ENCODE measurements around the gene UGT1A5.

UGT1A5 gene

DNA sequence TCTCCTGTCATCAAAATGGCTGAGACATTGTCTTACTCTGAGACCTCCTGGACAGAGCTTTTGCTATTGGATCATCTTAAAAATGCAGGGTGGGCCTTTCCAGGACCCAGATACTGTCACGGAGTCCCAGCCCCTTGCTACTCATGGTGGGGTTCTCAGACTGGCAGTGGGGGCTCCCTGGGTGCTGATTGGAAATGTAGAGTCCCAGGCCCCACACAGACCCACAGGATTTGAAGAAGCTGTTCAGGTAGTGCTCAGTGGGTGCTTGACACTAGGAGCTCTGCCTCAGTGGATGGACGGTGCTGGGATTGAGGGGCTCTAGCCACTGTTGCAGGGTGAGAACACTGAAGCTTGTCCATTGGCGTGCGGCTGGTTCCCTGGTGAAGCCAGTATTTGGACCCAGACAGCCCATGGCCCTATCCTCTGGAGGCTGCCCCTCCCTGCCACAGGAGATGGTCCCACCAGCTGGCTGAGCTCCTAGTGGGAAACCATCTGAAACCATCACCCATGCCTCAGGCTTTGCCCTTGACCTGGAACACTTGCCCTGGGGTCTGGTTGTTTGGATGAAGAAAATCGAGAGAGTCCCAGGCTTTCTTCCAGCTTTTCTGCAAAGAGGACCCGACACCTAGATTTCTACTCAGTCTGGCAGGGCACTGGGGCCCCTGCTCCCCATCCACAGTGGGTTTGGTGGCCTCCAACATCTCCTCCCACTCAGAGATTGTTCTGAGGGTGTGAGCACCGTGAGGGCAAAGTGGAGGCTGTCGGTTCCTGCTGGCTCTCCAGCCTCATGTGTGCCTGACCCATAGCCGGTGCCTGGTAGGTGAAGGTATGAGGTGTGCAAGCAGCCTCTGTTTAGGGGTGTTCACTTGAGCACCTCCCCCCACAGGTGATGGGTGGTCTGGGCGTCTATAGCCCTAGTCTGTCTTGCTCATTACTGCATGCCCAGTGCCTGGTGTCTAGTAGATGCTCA is 95.5 kb downstream of the UGT1A5 start:
- no peak for DNase-seq (ENCODE audit: low read depth in 2 of 2)

DNA sequence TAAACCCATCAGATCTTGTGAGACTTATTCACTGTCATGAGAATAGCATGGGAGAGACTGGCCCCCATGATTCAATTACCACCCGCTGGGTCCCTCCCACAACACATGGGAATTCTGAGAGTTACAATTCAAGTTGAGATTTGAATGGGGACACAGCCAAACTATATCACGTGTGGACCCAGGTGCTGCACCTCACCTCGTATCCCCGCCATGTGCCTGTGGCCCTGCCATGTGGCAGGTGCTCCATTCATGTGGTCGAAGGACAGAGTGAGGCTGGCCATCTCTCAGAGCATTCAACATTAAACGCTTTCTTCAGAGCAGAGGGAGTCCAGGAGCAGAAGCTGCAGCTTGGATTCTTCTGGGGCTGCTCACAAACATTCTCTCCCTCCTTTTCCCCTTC is 97.7 kb downstream of the UGT1A5 start:
- no peak for DNase-seq (ENCODE audit: low read depth in 2 of 2)

DNA sequence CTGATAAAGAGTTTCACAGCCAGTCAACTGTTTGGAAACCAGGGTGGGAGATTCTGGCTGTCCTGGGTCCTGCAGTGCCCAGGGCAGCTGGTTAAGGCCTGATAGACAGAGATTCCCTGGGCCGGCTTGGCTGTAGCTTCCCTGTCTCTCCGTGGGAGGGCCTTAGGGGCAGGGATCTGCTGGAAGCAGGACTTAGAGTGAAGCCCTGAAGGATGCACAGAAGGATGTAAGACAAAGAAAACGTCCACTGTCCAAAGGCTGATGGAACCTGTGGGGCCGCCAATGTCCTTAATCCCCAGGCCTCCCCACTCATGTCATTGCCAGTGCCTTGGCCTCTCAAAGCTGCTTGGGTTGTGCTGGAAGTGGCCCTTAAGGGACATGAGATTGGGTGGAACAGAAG is 98.4 kb downstream of the UGT1A5 start:
- DNase-seq (ENCODE audit: low read depth in 2 of 2) = no peak

DNA sequence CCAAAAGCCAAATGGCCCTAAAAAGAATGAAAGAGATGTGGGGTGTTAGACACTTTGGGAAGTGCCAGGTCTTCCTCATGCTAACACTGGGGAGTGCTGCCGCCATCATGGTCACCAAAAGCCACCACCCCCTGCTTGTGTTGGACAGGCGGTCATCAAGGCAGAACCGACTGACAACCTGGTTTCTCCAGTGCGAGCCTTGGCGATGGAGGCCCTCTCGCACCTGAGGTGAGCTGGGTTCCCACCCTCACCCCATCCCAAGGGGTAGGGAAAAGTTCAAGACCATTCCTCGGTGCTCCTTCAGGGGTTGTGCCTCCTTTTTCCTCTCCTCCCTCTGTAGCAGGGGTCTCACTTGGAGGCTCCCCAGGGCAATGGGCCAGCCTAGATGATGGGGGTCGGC is 99.0 kb downstream of the UGT1A5 start:
- no peak for DNase-seq (ENCODE audit: low read depth in 2 of 2)

DNA sequence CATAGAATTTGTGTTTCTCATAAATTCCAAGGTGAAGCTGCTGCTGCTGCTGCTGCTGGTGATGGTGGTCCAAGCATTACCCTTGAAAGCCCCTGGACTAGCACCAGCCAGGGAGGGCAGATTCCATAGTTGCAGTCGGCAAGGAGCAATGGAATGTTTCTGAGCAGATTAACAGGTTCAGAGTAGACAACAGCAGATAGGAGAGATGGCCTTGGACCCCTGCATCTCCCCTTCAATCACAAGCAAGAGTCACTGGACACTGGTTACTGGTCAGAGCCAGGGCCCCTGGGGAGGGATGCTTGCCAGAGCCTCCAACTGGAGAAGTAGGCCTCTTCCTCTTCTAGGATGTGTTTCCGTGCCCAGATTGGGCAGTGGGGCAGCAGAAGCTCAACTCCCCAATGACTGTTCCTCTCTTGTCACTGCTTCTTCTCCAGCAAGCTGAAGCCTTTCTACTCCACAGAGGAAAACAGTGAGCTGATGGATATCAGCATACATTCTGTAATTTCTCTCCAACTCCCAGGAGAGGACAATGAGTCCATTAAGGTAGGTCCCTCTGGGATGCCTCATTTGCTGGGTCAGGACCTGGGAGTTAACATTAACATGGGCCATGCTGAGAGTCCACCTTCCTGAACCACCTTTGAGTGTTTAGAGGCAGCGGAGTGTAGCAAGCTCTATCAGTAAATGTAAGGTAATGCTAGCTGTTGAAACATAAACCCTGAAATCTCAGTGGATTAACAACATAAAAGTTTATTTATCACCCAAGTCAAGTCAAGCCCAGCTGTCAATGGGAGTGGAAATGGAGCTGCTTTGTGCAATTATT is 100.7 kb downstream of the UGT1A5 start:
- no peak for DNase-seq (ENCODE audit: low read depth in 2 of 2)

DNA sequence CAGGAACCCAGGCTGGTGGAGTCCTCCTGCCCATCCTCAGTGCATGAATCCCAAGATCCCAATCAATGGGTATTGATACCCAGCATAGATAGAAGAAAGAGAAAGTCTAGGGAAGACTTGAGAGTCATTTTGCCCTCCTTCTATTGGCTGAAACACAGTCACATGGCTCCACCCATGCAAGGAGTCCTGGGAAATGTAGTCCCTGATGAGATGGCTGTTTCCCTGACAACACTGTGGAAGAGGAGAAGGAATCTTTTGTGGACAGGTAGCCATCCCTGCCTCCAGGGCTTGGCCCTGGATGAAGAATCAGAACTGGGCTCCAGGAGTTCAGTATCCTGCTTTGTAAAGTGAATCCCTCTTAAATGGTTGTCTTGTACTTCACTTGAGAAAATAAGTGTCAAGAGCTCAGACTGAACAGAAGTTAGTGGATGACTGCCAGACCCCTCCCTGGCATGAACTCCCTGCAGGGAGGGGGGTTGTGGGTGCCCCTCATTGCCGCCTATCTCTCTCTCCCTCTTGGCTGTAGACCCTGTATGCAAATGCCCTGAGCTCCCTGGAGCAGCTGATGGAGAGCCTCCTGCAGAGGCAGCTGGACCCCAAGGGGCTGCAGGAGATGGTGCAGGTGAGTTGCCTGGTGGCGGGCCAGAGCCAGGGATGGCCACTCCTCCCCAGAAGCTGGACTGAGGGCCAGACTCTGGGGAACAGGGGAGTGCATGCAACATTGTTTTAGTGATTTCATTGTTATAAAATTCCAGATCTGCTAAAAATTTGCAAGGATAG is 101.5 kb downstream of the UGT1A5 start:
- no peak for DNase-seq (ENCODE audit: low read depth in 2 of 2)

DNA sequence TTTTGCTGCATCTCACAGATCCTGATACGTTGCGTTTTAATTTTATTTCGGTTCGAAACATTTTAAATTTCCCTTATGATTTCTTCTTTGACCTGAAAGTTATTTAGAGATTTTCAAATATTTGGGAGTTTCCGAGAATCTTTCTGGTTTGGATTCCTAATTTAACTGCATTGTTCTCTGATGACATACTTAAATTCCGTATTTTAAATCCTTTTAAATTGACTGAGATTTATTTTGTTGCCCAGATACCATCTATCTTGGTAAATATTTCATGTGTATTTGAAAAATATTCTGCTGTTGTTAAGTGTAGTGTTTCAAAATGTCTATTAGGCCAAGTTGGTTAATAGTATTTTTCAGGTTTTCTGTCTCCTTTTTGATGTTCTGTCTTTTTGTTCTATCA is 103.2 kb downstream of the UGT1A5 start:
- DNase-seq (ENCODE audit: low read depth in 2 of 2) = no peak

DNA sequence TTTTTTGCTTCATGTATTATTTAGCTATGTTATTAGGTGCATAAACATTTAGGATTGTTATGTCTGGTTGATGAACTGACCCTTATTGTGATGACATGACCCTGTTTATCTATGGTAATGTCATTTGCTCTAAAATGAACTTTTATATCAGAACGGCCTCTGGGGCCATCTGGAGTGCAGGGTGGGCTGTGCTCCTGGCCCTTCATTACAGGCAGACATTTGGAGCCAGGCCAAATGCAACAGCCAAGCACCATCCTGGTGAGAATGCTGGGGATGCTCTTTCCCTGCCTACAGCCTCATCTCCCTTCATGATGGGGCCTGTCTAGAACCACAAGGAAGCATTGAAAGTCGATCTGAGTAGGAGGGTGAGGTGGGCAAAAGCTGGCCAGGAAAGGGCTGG is 103.6 kb downstream of the UGT1A5 start:
- DNase-seq (ENCODE audit: low read depth in 2 of 2) = no peak

DNA sequence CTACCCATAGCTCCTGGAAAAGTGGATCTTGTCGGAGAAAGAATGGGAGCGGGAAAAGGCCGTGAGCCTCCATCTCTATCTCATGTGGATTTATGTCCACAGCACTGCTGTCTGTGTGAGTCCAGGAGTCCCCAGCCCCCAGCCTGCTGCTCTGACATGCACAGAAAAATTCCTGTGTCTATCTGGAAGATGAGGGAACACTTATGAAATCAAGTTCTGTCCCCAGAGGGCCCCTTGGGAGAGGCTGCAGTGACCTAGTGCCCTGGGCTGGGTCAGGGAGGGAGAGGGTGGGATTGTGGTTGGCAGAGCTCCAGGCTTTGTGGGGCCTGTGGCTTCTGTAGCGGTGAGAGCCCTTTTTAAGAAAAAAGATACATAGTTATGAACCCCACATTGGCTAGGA is 104.1 kb downstream of the UGT1A5 start:
- DNase-seq (ENCODE audit: low read depth in 2 of 2) = no peak

DNA sequence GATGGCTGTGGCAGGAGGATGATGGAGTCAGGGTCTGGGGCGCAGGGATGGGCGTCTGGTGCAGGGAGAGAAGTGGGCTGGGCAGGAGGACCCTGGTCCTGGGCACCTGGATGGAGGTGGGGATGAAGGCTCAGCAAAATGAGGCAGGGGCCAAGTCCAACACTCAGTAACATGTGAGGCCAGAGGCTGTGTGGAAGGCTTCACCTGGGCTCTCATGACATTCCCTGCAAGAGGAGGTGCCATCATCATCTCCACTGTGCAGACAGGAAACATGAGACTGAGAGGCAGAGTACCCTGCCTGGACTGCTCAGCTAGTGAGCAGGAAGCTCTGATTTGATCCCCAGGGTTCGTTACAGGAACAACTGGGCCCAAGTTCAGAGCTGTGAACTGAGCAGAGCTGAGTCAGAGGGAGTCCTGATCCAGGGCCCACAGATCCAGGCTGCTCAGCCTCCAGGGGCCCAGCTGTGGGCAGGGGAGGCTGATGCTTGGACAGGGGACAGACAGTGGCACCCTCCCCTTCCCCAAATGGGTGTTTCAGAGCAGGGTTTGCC is 104.7 kb downstream of the UGT1A5 start:
- DNase-seq (ENCODE audit: low read depth in 2 of 2) = no peak

DNA sequence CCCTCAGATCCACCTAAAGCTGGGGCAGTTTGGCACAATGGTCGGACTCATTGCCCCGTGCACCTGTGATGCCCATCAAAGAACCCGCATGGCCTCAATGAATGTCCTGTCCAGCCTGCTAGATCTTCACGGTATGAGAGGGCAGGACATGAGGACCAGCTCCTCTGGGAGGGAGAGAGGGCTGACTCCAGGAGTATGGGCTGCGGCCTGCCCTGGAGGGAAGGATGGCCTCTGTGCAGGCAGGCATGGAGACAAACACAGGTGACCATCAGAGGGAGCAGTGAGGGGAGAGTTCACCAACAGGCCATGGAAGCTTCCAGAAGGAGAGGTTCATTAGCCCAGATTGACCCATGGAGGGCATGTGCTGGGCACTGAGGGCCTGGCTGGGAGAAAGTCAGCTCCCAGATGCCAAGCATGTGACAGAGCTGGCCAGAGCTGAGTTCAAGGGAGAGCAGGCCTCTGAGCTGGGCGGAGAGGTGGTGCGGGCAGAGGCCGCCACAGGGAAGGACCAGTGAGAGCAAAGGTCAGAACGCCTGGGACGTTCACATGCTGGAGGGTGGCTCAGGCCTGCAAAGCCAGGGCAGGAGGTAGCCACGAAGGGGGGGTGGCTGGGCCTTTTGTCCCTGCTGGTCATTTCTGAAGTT is 105.4 kb downstream of the UGT1A5 start:
- no peak for DNase-seq (ENCODE audit: low read depth in 2 of 2)

DNA sequence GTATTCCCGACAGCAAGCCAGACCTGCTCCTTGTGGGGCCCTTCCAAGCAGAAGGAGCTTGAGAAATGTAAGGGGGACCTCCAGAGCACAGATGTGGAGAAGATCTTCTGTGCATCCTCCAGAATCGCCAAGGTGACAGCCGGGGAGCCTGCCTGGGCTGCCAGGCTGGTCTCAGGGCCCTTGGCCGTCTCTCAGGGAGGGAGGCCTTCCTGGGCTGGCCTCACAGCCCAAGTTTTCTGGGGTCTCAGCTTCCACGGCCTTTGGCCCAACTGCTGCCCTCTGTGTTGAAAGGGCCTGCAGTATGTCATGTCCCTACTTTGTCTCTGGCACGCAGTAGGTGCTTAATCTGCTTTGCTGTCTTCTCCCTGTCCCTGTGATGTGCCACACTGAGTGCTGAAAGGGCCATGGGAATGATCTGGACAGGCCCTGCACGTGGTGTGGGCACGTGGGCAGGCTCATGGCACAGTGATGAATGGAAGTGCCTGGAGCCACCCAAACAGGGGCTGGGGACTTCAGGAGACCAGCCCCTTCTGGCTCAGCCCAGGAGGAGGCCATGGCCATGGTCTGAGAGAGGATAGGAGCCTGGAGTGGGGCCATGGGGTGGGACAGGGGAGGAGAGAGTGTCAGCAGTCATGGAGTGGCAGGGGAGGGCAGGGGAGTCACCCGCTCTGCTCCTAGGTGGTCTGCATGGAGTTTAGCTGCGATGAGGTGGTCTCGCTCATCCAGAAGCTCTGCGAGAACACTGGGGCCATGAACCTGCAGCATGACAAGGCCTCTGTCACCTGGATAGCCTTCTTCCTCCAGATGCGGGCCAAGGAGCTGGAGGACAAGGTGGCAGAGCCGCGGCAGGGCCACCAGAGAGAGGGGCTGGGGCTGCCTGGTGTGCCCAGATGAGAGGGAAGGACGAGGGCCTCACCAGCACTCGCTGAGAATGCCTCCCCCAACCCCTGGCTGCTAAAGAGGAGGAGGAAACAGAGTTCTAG is 106.2 kb downstream of the UGT1A5 start:
- DNase-seq (ENCODE audit: low read depth in 2 of 2) = no peak

DNA sequence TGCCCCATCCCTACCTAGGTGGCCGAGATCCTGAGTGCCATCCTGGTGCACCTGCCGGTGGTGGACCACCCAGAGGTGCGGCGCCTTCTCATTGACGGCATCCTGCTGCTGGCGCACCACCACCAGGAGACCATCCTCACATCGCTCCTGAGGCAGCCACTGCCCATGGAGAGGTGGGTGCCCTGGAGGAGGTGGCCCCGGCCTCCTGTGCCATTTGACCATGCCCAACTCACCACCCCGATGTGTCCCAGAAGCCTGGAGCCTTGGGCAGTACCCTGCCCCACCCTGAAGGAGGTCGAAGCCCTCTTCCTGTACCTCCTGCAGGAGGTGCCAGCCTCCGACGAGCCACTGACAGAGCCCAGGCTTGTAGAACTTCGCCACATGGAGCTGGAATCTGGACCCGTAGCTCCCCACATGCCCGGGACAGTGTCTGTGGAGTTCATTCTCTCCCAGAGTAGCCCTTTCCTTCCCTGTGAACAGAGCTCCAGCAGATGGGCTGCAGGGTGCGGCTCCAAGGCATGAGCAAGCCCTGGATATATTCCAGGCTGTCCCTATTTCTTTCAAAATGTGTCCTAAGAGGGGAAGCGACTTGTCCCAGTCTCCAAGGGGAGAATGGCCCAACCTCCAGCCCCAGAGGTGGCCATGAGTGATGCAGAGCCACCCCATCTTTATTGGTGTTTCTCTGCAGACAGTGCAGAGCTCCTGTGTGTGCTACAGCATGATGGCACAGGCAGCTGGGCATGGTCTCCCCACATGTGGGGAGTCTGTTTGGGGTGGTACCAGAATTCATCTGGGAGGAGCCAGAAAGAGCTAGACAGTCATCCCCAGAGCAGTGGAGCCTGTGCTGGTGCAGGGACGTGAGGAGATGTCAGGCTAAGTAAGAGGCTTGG is 107.4 kb downstream of the UGT1A5 start:
- no peak for DNase-seq (ENCODE audit: low read depth in 2 of 2)

DNA sequence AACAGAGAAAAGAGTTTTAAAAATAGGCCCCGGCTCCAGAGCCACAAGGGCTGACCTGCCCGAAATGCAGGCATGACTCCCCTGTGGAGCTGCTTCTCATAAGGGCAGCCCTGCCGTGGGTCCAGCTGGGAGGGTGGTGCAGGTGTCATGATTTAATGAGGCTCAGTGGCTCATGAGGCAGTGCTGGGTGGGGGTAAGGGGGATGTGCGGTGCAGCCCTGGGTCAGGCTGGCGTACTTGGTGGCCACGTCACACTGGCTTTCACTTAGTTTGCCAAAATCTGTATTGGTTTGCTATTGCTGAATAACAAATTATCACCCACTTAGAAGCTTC is 108.0 kb downstream of the UGT1A5 start:
- DNase-seq (ENCODE audit: low read depth in 2 of 2) = no peak

DNA sequence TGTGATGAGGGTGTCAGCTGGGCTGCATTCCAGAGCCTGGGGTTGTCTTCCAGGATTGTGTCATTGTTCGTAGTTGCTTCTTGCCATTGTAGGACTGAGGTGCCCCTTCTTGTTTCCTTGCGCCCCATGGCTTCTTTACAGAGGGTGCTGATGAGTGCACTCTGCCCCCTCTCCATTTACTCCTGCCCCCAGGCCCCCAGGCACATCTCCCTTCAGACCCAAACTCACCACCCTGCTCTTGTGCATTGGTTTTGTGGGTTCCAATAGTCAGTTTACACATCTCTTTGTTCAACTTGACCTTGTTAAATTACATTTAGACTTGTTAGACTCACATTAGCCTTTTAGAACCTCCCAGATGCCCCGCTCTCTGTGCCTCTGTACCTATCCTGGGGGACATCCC is 108.5 kb downstream of the UGT1A5 start:
- no peak for DNase-seq (ENCODE audit: low read depth in 2 of 2)

DNA sequence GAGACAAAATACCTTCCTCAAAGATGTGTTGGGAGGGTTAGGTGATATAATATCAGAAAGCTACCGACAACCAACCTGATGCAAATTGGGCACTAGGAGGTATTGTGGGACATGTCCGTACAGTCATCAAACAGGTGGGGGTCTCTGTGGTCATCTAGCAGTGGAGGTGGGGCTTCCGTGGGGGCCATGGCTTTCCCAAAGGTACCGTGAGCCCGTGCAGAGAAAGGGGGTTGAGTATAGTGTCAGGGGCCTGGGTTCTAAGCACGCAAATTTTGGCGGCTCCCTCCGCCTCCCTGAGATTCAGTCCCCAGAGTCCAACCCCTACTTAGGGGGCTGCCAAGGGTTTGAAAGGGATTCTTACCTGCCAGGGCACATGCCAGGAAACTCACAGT is 109.0 kb downstream of the UGT1A5 start:
- no peak for DNase-seq (ENCODE audit: low read depth in 2 of 2)

DNA sequence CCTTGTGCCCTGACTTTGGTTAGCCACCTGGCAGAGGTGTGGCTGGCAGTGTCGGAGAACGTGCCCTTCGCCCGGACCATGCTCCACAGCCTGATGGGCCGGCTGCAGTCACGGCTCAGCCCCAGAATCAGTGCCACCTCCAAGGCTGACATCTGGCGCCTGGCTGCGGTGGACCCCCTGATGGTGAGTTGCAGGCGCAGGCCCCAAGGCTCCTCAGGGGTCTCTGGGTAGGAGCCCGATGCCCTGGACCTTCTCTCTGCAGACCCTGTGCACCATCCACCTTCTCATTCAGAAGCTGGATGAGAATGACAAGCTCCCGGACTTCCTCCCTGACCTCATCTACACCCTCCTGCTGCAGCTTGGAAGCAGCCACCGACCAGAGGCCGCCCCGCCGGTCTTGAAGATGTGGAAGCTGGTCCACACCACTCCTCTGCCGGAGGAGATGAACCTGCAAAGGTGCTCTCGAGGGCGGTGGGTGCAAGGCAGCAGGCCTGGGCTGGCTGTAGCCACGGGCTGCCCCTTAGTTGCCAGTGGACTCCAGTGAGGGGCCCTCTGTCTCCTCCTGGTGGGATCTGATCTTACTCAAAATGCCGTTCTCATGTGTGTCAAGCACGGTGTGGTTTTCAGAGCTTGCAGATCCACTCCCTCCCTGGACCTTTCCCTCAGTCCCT is 109.5 kb downstream of the UGT1A5 start:
- no peak for DNase-seq (ENCODE audit: low read depth in 2 of 2)
